ENCODE measurements around the gene MYCBPAP.

The MYCBPAP gene

GRCh38 chr17:50545311-50545710 lies 37.1 kb downstream of the MYCBPAP start:
- Histone ChIP-seq H3K9me3 (ENCODE audit: control insufficient read depth, insufficient read depth, low read length) (no peaks in the 10 kb centered on the region), H3K36me3 (ENCODE audit: control insufficient read depth, insufficient read depth, low read length) (no peaks in the 10 kb centered on the region), H3K4me1 (ENCODE audit: control insufficient read depth, insufficient read depth, low read length) (peaks cover 5% of the 10 kb centered on the region; the same call in 1 of the 2 replicates), H3K4me3 (ENCODE audit: low read length) (no peak overlapping the region), H3K27ac (ENCODE audit: low read length) (no peak overlapping the region), H3K27me3 (ENCODE audit: control insufficient read depth, insufficient read depth, low read length) (no peaks in the 10 kb centered on the region)
- WGBS (ENCODE audit: insufficient coverage, insufficient read length): no CpG with 5 or more reads among the region's 8 CpGs
- DNase-seq (ENCODE audit: low read depth, low spot score): no peak

GRCh38 chr17:50546701-50547034 lies 38.4 kb downstream of the MYCBPAP start:
- H3K36me3 ChIP-seq (ENCODE audit: control insufficient read depth, insufficient read depth, low read length): no peaks in the 10 kb centered on the region
- no peaks in the 10 kb centered on the region for H3K9me3 ChIP-seq (ENCODE audit: control insufficient read depth, insufficient read depth, low read length)
- no peak overlapping the region for H3K27ac ChIP-seq (ENCODE audit: low read length)
- no peak overlapping the region for H3K4me3 ChIP-seq (ENCODE audit: low read length)
- H3K4me1 ChIP-seq (ENCODE audit: control insufficient read depth, insufficient read depth, low read length): peaks cover 5% of the 10 kb centered on the region; the same call in 1 of the 2 replicates
- DNase-seq (ENCODE audit: low read depth, low spot score): no peak
- H3K27me3 ChIP-seq (ENCODE audit: control insufficient read depth, insufficient read depth, low read length): no peaks in the 10 kb centered on the region
- no CpG with 5 or more reads among the region's 4 CpGs for WGBS (ENCODE audit: insufficient coverage, insufficient read length)

- H3K4me3 ChIP-seq (ENCODE audit: low read length): peak within 1 kb of the TSS; percentile 59; the same call in 1 of the 2 replicates
- no peak within 1 kb of the TSS for H3K27ac ChIP-seq (ENCODE audit: low read length)
- H3K9me3 ChIP-seq (ENCODE audit: control insufficient read depth, insufficient read depth, low read length): no peaks in the 10 kb centered on the region
- DNase-seq (ENCODE audit: low read depth, low spot score): no peak
- H3K4me1 ChIP-seq (ENCODE audit: control insufficient read depth, insufficient read depth, low read length): peaks cover 5% of the 10 kb centered on the region; the same call in 1 of the 2 replicates
- H3K27me3 ChIP-seq (ENCODE audit: control insufficient read depth, insufficient read depth, low read length): no peaks in the 10 kb centered on the region
- WGBS (ENCODE audit: insufficient coverage, insufficient read length): no CpG with 5 or more reads among the region's 42 CpGs
- H3K36me3 ChIP-seq (ENCODE audit: control insufficient read depth, insufficient read depth, low read length): no peaks in the 10 kb centered on the region
Measured at GRCh38 chr17:50547035-50547735, 38.9 kb downstream of the MYCBPAP start, which contains the start of gene SPATA20. TSS of gene SPATA20 (plus strand) at chr17:50547174. CDS start at chr17:50547209, 35 bp downstream.

- peaks cover 4% of the 10 kb centered on the region; the same call in 1 of the 2 replicates for H3K4me1 ChIP-seq (ENCODE audit: control insufficient read depth, insufficient read depth, low read length)
- DNase-seq (ENCODE audit: low read depth, low spot score): no peak
- no peaks in the 10 kb centered on the region for H3K9me3 ChIP-seq (ENCODE audit: control insufficient read depth, insufficient read depth, low read length)
- H3K4me3 ChIP-seq (ENCODE audit: low read length): no peak overlapping the region
- no peaks in the 10 kb centered on the region for H3K36me3 ChIP-seq (ENCODE audit: control insufficient read depth, insufficient read depth, low read length)
- H3K27ac ChIP-seq (ENCODE audit: low read length): no peak overlapping the region
- no peaks in the 10 kb centered on the region for H3K27me3 ChIP-seq (ENCODE audit: control insufficient read depth, insufficient read depth, low read length)
- no CpG with 5 or more reads among the region's 5 CpGs for WGBS (ENCODE audit: insufficient coverage, insufficient read length)
Measured at GRCh38 chr17:50547736-50548083, 39.5 kb downstream of the MYCBPAP start.

GRCh38 chr17:50548831-50549230 lies 40.6 kb downstream of the MYCBPAP start:
- no peak overlapping the region for H3K4me3 ChIP-seq (ENCODE audit: low read length)
- no peak overlapping the region for H3K27ac ChIP-seq (ENCODE audit: low read length)
- no peaks in the 10 kb centered on the region for H3K36me3 ChIP-seq (ENCODE audit: control insufficient read depth, insufficient read depth, low read length)
- no CpG with 5 or more reads among the region's 18 CpGs for WGBS (ENCODE audit: insufficient coverage, insufficient read length)
- DNase-seq (ENCODE audit: low read depth, low spot score): no peak
- H3K27me3 ChIP-seq (ENCODE audit: control insufficient read depth, insufficient read depth, low read length): no peaks in the 10 kb centered on the region
- 0 out of 2 replicates have a peak, but pooled peaks cover 2% of the 10 kb centered on the region for H3K4me1 ChIP-seq (ENCODE audit: control insufficient read depth, insufficient read depth, low read length)
- H3K9me3 ChIP-seq (ENCODE audit: control insufficient read depth, insufficient read depth, low read length): no peaks in the 10 kb centered on the region

GRCh38 chr17:50549256-50549941 lies 41.2 kb downstream of the MYCBPAP start:
- no peaks in the 10 kb centered on the region for H3K36me3 ChIP-seq (ENCODE audit: control insufficient read depth, insufficient read depth, low read length)
- no peak for DNase-seq (ENCODE audit: low read depth, low spot score)
- H3K9me3 ChIP-seq (ENCODE audit: control insufficient read depth, insufficient read depth, low read length): no peaks in the 10 kb centered on the region
- WGBS (ENCODE audit: insufficient coverage, insufficient read length): no CpG with 5 or more reads among the region's 19 CpGs
- H3K27me3 ChIP-seq (ENCODE audit: control insufficient read depth, insufficient read depth, low read length): no peaks in the 10 kb centered on the region
- H3K4me3 ChIP-seq (ENCODE audit: low read length): no peak overlapping the region
- 0 out of 2 replicates have a peak, but pooled peaks cover 2% of the 10 kb centered on the region for H3K4me1 ChIP-seq (ENCODE audit: control insufficient read depth, insufficient read depth, low read length)
- no peak overlapping the region for H3K27ac ChIP-seq (ENCODE audit: low read length)

GRCh38 chr17:50549969-50550368 lies 41.7 kb downstream of the MYCBPAP start:
- 0 out of 2 replicates have a peak, but pooled peaks cover 2% of the 10 kb centered on the region for H3K4me1 ChIP-seq (ENCODE audit: control insufficient read depth, insufficient read depth, low read length)
- no peak overlapping the region for H3K4me3 ChIP-seq (ENCODE audit: low read length)
- H3K27me3 ChIP-seq (ENCODE audit: control insufficient read depth, insufficient read depth, low read length): no peaks in the 10 kb centered on the region
- DNase-seq (ENCODE audit: low read depth, low spot score): no peak
- no CpG with 5 or more reads among the region's 11 CpGs for WGBS (ENCODE audit: insufficient coverage, insufficient read length)
- H3K27ac ChIP-seq (ENCODE audit: low read length): no peak overlapping the region
- no peaks in the 10 kb centered on the region for H3K36me3 ChIP-seq (ENCODE audit: control insufficient read depth, insufficient read depth, low read length)
- no peaks in the 10 kb centered on the region for H3K9me3 ChIP-seq (ENCODE audit: control insufficient read depth, insufficient read depth, low read length)

GRCh38 chr17:50550661-50551432 lies 42.6 kb downstream of the MYCBPAP start:
- Histone ChIP-seq H3K4me3 (ENCODE audit: low read length) (no peak overlapping the region), H3K36me3 (ENCODE audit: control insufficient read depth, insufficient read depth, low read length) (no peaks in the 10 kb centered on the region), H3K9me3 (ENCODE audit: control insufficient read depth, insufficient read depth, low read length) (no peaks in the 10 kb centered on the region), H3K27ac (ENCODE audit: low read length) (no peak overlapping the region), H3K27me3 (ENCODE audit: control insufficient read depth, insufficient read depth, low read length) (no peaks in the 10 kb centered on the region), H3K4me1 (ENCODE audit: control insufficient read depth, insufficient read depth, low read length) (0 out of 2 replicates have a peak, but pooled peaks cover 2% of the 10 kb centered on the region)
- no CpG with 5 or more reads among the region's 32 CpGs for WGBS (ENCODE audit: insufficient coverage, insufficient read length)
- peak; percentile 90 for DNase-seq (ENCODE audit: low read depth, low spot score)

GRCh38 chr17:50551433-50551815 lies 43.2 kb downstream of the MYCBPAP start:
- Histone ChIP-seq H3K4me1 (ENCODE audit: control insufficient read depth, insufficient read depth, low read length) (0 out of 2 replicates have a peak, but pooled peaks cover 2% of the 10 kb centered on the region), H3K27ac (ENCODE audit: low read length) (no peak overlapping the region), H3K9me3 (ENCODE audit: control insufficient read depth, insufficient read depth, low read length) (no peaks in the 10 kb centered on the region), H3K36me3 (ENCODE audit: control insufficient read depth, insufficient read depth, low read length) (no peaks in the 10 kb centered on the region), H3K27me3 (ENCODE audit: control insufficient read depth, insufficient read depth, low read length) (no peaks in the 10 kb centered on the region), H3K4me3 (ENCODE audit: low read length) (no peak overlapping the region)
- DNase-seq (ENCODE audit: low read depth, low spot score): no peak
- WGBS (ENCODE audit: insufficient coverage, insufficient read length): no CpG with 5 or more reads among the region's 8 CpGs

GRCh38 chr17:50551884-50552283 lies 43.6 kb downstream of the MYCBPAP start:
- Histone ChIP-seq H3K27me3 (ENCODE audit: control insufficient read depth, insufficient read depth, low read length) (no peaks in the 10 kb centered on the region), H3K36me3 (ENCODE audit: control insufficient read depth, insufficient read depth, low read length) (no peaks in the 10 kb centered on the region), H3K27ac (ENCODE audit: low read length) (no peak overlapping the region), H3K9me3 (ENCODE audit: control insufficient read depth, insufficient read depth, low read length) (no peaks in the 10 kb centered on the region), H3K4me3 (ENCODE audit: low read length) (no peak overlapping the region), H3K4me1 (ENCODE audit: control insufficient read depth, insufficient read depth, low read length) (0 out of 2 replicates have a peak, but pooled peaks cover 2% of the 10 kb centered on the region)
- WGBS (ENCODE audit: insufficient coverage, insufficient read length): no CpG with 5 or more reads among the region's 12 CpGs
- DNase-seq (ENCODE audit: low read depth, low spot score): no peak
